HUES48 (cell line): ENCODE data around the gene YY1.

ENCODE experiments used
- H3K27ac ChIP-seq: one replicate; pipeline ENCODE4 v1.7.0; 2013; ENCODE audit warnings: low read depth, low read length, inconsistent platforms
- H3K27me3 ChIP-seq: 2 replicates; pipeline ENCODE4 v1.6.1; 2013; ENCODE audit warnings: mild to moderate bottlenecking, low read length; ENCODE audit not compliant: control insufficient read depth, insufficient read depth
- H3K36me3 ChIP-seq: 2 replicates; pipeline ENCODE4 v1.6.1; 2013; ENCODE audit warnings: low read length; ENCODE audit not compliant: control insufficient read depth, insufficient read depth
- H3K4me1 ChIP-seq: 2 replicates; pipeline ENCODE4 v1.6.1; 2013; ENCODE audit warnings: mild to moderate bottlenecking, low read length; ENCODE audit not compliant: control insufficient read depth, insufficient read depth
- H3K4me3 ChIP-seq: 2 replicates; pipeline ENCODE4 v1.5.1; 2013; ENCODE audit warnings: mild to moderate bottlenecking, low read depth, low read length
- H3K9ac ChIP-seq: 2 replicates; pipeline ENCODE4 v1.6.1; 2013; ENCODE audit warnings: mild to moderate bottlenecking, low read depth, low read length, moderate library complexity
- H3K9me3 ChIP-seq: 2 replicates; pipeline ENCODE4 v1.6.1; 2013; ENCODE audit warnings: low read length; ENCODE audit not compliant: control insufficient read depth, insufficient read depth

Gene YY1

DNA sequence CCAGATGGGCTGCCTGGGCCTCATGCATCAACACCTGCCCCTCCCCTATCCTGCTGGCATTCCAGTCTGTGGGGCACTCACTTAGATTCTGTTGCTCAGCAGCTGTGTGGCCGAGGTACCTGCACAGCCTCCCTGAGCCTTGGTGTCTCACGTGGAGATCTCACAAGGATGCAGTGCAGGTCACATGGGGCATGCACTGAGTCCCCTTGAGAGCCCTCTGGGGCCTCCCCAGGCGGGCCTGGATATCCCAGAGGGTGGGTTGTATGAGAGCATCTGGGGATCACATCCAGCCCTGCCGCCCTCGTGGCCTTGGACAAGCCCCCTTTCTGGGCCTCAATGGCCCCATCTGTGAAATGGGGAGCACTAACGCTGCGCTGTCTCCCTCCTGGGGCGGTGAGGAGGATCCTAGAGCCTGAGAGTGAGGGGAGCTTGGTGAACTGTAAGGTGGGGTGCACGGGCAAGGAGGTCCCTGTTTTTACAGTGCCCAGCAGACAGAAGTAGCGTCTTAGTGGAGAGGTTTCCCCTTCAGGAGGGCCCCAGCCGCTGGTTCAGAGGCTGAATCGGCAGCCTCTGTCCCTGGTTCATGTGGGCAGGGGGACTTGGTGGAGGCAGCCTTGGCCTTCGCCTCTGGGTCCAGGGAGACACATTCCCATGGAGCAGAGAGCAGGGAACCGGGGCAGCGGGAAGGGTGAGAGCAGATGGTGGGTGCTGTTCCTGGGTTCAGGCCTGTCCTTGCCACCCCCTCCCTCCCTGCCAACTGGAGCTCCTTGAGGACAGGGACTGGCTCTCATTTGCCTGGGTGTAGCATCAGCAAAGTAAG lies 83.4 kb downstream of the YY1 start:
- Histone ChIP-seq H3K4me3 (no peak overlapping the region), H3K9me3 (no peaks in the 10 kb centered on the region), H3K27me3 (no peaks in the 10 kb centered on the region), H3K4me1 (peaks cover 3% of the 10 kb centered on the region; the same call in 1 of the 2 replicates), H3K9ac (no peak overlapping the region), H3K27ac (no peak overlapping the region), H3K36me3 (no peaks in the 10 kb centered on the region)

DNA sequence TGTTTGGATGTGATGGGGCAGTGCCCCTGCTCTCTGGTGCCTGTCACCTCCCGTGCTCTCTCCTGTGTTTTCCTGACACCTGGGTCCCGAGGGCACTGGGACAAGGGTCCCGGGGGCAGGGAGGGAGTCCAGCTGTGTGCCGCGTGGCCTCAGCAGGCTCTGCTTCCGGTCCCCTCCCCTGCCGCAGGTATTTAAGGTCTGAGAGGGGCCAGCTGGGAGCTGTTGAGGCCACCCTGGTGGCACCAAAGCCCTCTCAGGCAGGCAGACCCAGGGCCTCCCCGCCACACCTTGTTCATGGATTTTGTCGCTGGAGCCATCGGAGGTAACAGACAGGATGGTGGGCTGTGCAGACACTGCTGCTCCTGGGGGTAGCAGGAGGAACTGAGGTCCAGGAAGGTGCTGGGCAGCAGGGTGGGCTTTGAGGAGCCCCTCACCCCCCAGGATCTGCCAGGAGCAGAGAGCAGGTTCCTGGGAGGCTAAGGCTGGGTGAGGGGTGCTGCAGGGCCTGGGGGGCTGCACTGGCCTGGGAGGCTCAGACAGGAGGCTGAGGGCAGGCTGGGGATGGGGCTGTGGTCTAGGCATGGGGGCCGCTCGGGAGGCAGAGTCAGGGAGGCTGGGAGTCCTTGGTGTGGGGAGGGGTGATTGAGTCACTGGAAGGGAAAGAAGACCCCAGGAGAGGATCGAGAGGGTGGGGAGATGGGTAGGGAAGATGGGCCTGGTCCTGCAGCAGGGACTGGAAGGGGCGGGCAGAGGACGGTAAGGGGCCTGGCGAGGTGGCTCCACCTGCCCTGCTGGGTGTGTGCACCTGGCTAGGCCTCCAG lies 84.4 kb downstream of the YY1 start, which contains the start of gene SLC25A47:
TSS of gene SLC25A47 (plus strand) at position 219 of the 821 bp plus-strand sequence. CDS start at position 295, 76 bp downstream.
- H3K9me3 ChIP-seq, result no peaks in the 10 kb centered on the region
- no peaks in the 10 kb centered on the region for H3K36me3 ChIP-seq
- no peak within 1 kb of the TSS for H3K9ac ChIP-seq
- no peak within 1 kb of the TSS for H3K4me3 ChIP-seq
- no peaks in the 10 kb centered on the region for H3K27me3 ChIP-seq
- H3K4me1 ChIP-seq, result no peaks in the 10 kb centered on the region
- no peak within 1 kb of the TSS for H3K27ac ChIP-seq

DNA sequence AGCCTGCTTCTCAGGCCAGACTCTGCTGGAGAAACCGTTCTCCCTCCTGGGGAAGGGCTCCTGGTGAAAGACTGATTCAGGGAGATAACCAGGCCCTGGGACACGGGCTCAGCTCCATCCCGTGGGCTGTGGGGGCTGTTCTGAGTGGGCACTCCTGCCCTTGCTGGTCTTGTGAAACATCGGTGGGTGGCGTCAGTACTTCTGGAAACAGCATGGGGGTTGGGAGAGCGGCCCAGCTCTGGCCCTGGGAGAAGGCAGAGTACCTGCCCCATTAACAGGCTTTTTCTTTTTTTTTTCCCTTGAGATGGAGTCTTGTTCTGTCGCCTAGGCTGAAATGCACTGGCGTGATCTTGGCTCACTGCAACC lies 85.0 kb downstream of the YY1 start:
- Histone ChIP-seq H3K4me1 (no peaks in the 10 kb centered on the region), H3K27ac (no peak overlapping the region), H3K9me3 (no peaks in the 10 kb centered on the region), H3K27me3 (no peaks in the 10 kb centered on the region), H3K36me3 (no peaks in the 10 kb centered on the region), H3K9ac (no peak overlapping the region), H3K4me3 (no peak overlapping the region)

DNA sequence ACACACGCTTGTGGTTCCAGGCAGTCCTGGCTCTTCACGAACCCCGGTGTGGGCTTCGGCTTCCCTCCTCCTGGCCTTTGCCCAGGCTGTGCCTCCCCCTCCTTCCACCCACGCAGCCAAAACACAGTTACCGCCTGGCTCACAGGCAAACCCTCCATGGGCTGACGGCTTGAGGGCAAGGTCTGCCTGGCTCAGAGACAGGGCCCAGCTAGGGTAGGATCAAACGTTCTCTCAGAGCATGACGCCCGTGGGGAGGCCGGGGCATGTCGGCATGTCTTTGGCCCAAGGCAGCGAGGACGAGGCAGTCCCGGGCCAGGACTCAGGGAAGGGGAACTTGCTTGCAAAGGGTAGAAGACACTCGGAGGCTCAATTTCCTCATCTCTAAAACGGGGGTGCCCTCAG lies 86.3 kb downstream of the YY1 start:
- Histone ChIP-seq H3K9me3 (no peaks in the 10 kb centered on the region), H3K4me1 (no peaks in the 10 kb centered on the region), H3K27me3 (no peaks in the 10 kb centered on the region), H3K27ac (no peak overlapping the region), H3K9ac (no peak overlapping the region), H3K36me3 (no peaks in the 10 kb centered on the region), H3K4me3 (no peak overlapping the region)

DNA sequence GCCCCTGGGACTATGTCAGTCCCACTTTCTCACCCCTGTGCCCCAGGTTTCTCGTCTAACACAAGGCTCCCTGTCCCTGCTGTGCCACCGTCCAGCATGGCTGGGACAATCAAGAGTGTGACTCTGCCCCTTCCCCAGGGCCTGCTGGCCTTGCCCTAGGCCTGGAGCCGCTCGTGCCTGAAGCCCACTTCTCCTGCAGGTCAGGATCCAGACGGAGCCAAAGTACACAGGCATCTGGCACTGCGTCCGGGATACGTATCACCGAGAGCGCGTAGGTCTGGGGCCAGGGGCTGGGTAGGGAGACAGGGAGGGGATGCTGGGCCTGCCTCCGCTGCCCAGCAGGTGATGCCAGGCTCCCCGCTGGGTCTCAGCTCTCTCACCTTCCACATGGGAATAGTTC lies 87.0 kb downstream of the YY1 start:
- Histone ChIP-seq H3K36me3 (no peaks in the 10 kb centered on the region), H3K9me3 (no peaks in the 10 kb centered on the region), H3K4me1 (no peaks in the 10 kb centered on the region), H3K27me3 (no peaks in the 10 kb centered on the region), H3K4me3 (no peak overlapping the region), H3K27ac (no peak overlapping the region), H3K9ac (no peak overlapping the region)

DNA sequence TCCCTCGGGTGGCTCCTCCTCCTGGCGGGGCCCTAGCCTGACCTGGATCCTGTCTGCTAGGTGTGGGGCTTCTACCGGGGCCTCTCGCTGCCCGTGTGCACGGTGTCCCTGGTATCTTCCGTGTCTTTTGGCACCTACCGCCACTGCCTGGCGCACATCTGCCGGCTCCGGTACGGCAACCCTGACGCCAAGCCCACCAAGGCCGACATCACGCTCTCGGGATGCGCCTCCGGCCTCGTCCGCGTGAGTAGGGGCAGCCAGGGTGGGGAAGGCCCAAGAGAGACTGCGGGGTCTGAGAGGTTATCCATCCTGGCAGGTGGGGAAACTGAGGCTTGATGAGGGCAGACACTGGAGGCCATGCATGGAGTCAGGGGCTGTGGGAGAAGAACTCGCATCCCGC lies 88.2 kb downstream of the YY1 start:
- H3K4me3 ChIP-seq, result no peak overlapping the region
- H3K27ac ChIP-seq, result no peak overlapping the region
- H3K9me3 ChIP-seq, result no peaks in the 10 kb centered on the region
- no peak overlapping the region for H3K9ac ChIP-seq
- no peaks in the 10 kb centered on the region for H3K4me1 ChIP-seq
- H3K27me3 ChIP-seq, result no peaks in the 10 kb centered on the region
- no peaks in the 10 kb centered on the region for H3K36me3 ChIP-seq

DNA sequence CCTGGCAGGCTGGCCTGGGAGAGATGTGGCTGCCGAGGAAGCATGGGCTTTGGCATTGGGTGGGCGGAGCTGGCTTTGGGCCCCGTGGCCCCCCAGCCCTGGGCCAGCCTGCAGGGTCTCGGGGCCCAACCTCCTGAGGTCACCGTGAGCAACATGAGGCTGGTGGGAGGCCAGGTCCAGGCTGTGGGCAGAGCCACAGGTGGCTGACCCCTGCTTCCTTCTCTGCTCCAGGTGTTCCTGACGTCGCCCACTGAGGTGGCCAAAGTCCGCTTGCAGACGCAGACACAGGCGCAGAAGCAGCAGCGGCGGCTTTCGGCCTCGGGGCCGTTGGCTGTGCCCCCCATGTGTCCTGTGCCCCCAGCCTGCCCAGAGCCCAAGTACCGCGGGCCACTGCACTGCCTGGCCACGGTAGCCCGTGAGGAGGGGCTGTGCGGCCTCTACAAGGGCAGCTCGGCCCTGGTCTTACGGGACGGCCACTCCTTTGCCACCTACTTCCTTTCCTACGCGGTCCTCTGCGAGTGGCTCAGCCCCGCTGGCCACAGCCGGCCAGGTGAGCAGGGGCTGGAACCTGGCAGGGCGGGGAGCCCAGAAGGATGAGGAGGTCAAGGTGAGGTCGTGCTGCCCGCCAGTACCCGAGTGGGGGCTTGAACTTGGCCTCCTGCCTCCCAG lies 89.7 kb downstream of the YY1 start:
- H3K27ac ChIP-seq, result no peak overlapping the region
- H3K9me3 ChIP-seq, result no peaks in the 10 kb centered on the region
- H3K4me3 ChIP-seq, result no peak overlapping the region
- H3K9ac ChIP-seq, result no peak overlapping the region
- H3K27me3 ChIP-seq, result no peaks in the 10 kb centered on the region
- no peaks in the 10 kb centered on the region for H3K4me1 ChIP-seq
- peaks cover 4% of the 10 kb centered on the region; the same call in 1 of the 2 replicates for H3K36me3 ChIP-seq

DNA sequence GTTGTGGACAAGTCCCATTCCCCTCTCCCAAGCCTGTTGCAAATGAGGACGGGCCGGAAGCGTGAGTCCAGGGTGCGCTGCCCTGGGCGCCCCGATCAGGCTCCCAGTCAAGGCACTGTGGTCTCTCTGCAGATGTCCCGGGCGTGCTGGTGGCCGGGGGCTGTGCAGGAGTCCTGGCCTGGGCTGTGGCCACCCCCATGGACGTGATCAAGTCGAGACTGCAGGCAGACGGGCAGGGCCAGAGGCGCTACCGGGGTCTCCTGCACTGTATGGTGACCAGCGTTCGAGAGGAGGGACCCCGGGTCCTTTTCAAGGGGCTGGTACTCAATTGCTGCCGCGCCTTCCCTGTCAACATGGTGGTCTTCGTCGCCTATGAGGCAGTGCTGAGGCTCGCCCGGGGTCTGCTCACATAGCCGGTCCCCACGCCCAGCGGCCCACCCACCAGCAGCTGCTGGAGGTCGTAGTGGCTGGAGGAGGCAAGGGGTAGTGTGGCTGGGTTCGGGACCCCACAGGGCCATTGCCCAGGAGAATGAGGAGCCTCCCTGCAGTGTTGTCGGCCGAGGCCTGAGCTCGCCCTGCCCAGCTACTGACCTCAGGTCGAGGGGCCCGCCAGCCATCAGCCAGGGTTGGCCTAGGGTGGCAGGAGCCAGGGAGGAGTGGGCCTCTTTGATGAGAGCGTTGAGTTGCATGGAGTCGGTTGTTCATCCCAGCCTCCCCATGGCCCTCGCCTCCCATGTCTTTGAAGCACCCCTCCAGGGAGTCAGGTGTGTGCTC lies 90.5 kb downstream of the YY1 start:
- Histone ChIP-seq H3K4me3 (no peak overlapping the region), H3K27ac (no peak overlapping the region), H3K4me1 (no peaks in the 10 kb centered on the region), H3K27me3 (no peaks in the 10 kb centered on the region), H3K9ac (no peak overlapping the region), H3K9me3 (no peaks in the 10 kb centered on the region), H3K36me3 (peaks cover 11% of the 10 kb centered on the region)

DNA sequence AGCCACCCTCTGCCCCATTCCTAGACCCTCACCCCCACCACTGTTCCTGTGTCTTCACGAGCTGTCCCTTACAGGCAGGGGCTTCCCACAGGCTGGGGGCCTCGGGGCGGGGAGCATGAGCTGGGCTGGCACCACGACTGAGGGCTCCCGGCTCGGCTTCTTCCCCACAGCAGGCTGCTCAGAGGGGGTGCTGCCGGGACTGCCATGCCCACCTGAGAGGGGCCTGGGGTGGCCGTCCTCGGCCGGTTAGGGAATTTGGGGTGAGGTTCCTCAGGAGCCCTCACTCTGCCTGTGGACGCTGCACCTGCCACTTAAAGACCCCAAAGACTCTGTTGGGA lies 91.0 kb downstream of the YY1 start:
- H3K27ac ChIP-seq, result no peak overlapping the region
- H3K9me3 ChIP-seq, result no peaks in the 10 kb centered on the region

DNA sequence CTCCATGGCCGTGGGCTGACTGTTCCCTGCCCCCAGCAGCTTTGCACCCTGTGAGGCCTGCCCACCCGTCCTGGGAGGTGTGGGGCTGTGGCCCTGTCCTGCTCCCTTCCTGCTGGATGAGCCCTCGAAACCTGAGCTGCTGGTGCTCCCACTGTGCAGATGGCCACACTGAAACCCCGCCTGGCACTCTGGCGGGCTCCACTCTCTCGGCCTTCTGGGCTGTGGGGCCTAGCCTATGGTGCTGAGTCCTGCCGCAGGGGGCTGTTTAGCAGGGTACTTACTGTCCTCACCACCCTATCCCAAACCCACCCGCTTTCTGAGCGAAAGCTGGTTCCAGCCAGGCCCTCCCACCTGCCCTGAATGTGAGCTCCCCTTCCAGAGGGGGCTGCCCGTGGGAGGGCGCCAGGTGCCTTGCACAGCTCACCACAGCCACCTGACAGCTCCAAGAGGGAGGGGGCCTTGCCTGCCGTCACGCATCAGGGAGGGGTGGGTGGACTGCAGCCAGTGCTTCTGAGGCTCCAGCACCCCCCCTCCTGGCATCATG lies 91.5 kb downstream of the YY1 start:
- Histone ChIP-seq H3K9ac (no peak overlapping the region), H3K4me3 (no peak overlapping the region), H3K27ac (no peak overlapping the region), H3K9me3 (no peaks in the 10 kb centered on the region), H3K27me3 (no peaks in the 10 kb centered on the region), H3K36me3 (peaks cover 18% of the 10 kb centered on the region), H3K4me1 (no peaks in the 10 kb centered on the region)

More for the DNA sequence above, 91.0 kb downstream of the YY1 start:
- H3K36me3 ChIP-seq, result peaks cover 17% of the 10 kb centered on the region
- no peak overlapping the region for H3K9ac ChIP-seq
- H3K4me3 ChIP-seq, result no peak overlapping the region
- no peaks in the 10 kb centered on the region for H3K27me3 ChIP-seq
- no peaks in the 10 kb centered on the region for H3K4me1 ChIP-seq
